Activated CD4-positive, alpha-beta T cell treated with anti-CD3 and anti-CD28 coated beads for 1 hour (primary cell): Measurements from ENCODE around the gene ZNF628.

Experiments
- DNase-seq: peaks from one replicate; pipeline ENCODE4 v3.0.0-alpha.2; 2020

The ZNF628 gene

DNA sequence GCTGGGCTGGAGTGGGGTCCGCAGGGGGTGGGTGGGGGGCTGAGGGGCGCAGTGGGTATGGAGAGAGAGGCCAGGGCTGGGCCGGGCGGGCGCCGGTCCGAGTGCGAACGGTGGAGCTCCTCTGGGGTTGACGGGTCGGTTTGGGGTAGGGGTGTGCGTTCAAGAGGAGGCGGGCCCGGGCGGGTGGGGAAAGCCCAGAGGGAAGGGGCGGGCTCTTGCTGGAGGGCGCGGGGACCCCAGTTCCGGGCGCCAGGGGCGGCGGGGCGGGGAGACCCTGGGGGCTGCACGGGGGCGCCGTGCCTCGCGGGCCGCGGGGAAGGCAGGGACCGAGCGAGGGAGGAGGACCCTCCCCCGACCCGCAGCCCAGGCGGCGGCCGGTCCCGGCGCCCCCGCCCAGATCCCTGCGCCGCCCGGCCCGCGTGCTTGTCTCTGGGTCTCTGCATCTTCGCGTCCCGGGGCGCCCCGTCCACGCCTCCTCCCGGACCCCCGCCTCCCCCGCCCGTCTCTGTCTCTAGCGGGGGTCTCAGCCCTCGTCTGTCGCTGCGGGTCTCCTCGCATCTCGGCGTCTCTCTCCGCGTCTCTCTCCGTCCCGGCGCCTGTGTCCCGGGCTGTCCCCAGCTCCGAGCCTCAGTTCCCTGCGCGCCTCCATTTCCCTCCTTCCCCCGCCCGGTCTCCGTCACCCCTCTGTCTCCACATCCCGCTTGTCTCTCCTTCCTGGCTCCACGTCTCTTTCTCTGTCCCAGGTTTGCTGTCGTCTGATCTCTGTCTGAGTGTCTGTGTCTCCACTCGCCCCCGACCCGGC lies 25.1 kb upstream of the ZNF628 start:
- no peak for DNase-seq

DNA sequence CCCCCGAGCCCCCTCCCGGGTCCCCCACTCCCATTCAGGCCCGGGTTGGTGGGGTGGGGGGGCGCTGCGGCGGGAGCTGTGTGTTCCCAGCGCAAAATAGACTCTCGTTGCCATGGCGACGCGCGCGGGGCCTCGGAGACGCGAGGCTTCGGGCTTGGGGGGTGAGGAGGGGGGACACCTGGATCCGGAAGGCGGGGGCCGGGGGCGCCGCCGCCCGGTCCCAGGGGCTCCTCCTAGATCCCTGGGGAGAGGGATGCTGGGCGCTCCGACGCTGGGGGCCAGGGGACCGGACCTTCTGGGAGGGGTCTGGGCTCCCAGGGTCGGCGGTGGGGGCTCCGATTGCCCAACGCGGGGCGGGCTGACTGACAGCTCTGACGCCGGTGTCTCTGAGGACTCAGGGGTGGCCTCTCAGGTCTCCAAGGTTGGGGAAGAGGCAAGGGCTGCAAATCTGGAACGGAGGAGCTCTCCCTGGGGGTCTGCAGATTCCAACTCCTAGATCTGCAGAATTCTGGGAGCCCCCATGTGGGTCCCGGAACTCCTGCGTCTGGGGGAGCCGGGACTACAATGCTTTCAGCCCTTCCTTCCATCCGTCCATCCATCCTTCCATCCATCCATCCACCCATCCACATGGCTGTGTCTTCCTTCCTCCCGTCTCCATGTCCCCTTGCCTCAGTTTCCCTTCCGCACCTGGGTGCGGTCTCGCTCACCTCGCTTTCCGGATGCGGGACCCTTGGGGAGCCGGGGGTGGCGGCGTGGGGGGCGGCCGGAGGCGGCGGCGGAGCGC lies 24.3 kb upstream of the ZNF628 start:
- no peak for DNase-seq

DNA sequence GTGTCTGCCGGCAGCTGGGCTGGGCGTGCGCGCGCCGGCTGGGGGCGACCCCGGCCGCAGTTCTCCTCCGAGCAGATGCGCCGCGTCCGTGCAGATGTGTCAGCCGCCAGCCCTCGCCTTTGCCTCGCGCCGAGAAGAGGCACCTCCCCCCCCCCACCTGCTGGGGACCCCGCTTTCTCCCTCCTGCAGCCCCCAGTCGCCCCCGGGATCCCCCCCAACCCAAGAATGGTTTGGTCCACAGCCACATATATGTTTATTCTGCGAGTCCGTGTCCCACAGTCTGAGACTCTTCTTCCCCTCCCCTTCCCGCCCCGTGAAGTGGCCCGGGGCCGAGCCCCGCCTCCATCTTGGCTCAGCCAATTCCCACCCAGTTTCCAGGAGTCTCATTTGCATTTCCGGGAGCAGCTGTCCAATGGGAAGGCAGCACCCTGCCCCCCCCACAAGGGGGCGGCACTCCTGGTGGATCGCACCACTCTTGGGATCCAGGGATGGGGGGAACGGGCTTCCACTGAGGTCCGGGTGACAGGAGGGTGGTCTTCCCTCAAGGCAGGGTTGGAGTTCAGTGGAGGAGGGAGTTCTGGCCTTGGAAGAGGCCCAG lies 23.6 kb upstream of the ZNF628 start:
- DNase-seq: no peak

DNA sequence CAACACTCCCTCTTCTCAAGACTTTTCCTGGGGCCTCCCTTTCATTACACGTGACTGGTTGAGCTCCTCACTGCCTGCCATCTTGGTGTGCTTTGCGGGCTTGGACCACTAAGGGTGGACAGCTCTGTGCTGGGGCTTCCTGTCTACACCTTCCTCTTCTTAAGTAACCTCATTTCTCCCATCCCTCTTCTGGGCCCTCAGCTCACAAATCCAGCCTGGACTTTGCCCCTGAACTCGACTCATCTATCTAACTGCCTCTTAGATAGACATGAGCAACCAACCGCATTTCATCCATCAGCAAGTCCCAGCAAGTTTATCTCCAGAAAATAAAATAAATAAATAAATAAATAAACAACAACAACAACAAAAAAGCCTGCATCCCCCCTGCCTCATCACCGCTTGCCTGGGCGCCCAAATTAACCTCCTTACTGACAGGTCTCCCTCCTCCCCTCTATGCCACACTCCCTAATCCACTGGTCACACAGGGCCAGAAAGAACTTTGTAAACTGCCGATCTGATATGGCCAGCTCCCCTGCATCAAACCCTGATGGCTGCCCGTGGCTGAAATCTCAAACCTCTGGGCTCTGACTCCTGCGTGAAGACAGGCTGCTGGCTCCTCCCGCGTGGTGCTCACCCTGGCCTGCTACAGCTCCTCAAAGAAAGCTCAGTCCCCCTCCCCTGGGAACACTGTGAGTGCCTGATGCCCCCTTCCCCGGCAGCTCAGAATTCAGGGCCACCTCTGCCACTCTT lies 22.7 kb upstream of the ZNF628 start:
- no peak for DNase-seq

DNA sequence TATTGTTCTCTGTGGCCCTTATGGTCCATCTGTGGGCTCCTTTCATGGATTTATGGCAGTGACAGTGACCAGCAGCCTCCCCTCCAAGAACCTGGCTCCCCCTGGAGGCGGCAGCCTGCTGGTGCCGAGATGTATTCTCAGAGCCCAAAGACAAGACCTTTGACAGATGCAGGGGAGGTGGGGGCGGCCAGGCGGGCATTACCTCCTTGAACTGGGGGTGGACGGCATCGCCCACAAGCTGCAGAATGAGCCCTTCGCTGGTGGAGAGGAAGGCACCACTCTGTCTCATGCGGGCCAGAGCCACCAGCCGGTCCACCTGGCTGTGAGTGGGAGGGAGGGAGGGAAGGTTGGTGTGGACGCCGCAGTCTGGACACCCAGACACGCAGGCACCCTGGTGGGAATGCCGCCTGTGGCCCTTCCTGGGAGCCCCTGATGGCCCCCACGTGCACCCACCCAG lies 21.6 kb upstream of the ZNF628 start:
- DNase-seq: peak; percentile 31

DNA sequence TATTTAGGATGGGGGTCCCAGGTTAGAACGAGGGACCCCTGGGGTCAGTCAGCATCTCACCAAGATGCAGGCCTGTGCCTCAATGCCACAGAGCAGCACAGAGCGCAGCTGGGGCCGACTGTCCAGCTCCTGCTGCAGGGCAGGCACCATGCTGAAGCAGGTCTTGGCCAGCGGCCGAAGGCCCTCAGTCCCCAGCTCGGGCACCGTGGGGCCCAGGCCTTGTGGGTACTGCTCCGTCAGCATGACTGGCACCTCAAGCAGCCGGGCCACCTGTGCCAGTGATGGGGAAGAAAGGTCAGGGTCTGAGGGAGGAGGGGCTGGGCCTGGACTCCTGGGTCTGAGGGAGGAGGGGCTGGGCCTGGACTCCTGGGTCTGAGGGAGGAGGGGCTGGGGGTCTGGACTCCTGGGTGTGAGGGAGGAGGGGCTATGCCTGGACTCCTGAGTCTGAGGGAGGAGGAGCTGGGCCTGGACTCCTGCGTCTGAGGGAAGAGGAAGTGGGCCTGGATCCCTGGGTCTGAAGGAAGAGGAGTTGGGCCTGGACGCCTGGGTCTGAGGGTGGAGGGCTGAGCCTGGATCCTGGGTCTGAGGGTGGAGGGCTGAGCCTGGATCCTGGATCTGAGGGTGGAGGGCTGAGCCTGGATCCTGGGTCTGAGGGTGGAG lies 20.7 kb upstream of the ZNF628 start:
- no peak for DNase-seq

DNA sequence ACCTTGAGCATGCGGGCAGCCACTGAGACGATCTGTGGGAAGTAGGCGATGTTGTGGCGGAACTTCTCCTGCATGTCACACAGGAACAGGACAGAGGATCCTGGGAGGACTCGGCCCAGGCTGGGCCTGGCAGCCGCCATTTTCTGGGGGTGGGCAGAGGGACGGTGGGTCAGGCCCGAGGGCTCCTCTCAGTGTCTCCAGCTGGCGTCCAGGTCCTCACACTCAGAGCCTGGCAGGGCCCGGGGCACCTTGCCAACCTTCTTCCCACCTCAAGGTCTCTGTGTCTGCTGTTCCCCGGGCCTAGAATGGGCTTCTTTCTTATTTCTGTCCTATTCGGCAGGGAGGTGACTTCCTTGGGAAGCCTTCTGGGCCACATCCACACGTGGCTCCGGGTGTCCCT lies 20.1 kb upstream of the ZNF628 start:
- DNase-seq: no peak

DNA sequence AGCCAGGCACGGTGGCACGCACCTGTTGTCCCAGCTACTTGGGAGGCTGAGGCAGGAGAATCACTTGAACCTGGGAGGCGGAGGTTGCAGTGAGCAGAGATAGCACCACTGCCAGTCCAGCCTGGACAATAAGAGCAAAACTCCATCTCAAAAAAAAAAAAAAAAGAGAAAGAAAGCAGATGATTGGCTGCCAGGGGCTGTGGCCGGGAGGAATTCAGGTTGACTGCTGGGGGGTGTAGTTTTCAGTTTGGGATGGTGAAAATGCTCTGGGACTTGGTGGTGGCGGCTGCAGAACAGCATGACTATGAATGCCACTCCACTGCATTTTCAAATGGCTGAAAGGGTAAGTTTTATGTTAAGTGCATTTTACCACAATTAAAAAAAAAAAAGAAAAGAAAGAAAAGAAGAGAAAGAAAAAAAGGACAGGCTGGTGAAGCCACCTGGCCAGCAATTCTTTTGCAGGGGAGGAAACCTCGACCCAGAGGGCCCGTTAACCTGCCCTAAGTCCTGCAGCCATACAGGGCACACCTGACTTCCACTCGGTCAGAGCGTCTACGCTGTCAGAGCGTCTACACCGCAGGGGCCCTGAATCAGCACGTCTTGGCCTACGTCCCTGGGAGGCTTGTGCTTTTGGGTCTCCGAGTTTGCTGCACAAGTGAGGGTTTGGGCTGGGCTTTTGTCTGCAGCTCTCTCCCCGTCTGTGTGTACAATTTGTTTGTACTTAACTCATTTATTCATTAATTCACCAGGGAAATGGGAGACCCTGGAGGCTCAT lies 18.5 kb upstream of the ZNF628 start:
- no peak for DNase-seq

DNA sequence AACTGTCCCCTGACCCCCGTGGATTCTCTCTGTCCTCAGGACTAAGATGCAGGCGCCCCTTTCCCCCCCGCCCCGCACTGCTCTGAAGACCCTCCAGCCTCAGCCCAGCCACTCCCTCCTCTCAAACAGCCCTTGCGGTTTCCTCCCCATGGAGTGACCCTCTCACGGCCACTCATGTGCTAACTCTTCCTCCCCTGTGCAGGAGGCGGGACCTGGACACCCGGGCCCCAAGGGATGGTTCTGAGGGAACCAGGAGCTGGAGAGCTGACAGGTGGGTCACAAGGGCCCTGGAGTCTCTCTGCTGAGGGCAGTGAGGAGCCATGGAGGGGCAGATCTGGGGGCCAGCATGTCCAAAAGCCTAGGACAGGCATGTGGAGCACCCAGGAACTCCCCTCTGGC lies 16.9 kb upstream of the ZNF628 start:
- DNase-seq: no peak

DNA sequence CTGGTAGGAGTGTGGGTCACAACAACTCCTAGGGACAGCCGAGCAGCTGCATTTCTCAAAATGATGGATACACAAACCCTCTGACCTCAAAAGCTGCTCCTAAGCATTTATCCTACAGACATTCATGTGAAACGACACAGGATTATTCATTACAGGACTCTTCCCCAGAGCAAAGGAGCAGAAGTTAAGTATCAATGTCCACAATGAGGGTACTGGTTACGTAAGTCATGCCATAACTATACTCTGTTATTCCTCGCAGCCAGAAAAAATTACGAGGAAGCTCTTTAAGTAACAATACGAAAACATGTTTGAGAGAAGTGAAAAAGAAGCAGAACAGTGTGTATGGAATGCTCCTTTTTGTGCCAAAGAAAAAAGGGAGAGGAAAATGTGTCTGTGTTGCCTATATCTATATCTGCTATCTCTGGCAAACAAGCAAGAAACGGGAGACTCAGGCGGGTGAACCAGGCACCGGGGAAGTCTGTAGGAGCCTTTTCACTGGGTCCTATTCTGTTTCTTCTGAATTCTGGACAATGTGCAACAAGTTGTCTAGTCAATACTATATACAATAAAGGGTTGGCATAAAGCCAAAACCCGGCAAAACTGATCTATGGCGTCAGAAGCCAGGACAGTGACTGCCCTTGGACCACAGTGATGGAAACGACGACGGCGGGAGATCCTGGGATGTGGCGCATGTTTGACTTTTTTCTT lies 16.3 kb upstream of the ZNF628 start:
- DNase-seq: no peak

DNA sequence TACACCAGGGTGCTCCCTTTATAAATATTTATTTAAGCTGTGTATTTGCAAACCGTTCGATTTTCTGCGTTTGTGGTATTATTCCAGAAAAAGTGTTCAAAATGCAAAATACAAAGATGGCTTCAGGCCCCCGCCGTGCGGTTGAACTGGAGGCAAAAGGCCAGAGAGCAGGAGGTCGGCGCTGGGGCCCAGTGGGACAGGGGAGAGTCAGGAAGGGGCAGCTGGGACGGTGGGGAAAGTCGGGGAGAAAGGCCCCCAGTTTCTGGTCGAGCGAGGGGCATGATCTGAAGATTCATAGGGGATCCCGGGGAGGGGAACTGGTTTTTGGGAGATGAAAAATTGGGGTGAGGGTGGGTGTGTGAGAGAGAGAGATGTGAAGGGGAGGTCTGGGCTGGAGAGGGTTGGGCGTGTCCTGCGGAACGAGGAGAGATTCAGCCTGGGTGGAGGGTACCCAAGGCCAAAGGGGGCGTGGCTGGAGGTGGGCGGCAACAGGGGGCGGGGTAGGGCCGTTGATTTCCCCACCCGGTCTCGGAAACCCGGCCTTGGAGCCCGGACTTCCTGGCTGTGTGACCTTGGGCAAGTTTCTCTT lies 15.7 kb upstream of the ZNF628 start:
- no peak for DNase-seq

DNA sequence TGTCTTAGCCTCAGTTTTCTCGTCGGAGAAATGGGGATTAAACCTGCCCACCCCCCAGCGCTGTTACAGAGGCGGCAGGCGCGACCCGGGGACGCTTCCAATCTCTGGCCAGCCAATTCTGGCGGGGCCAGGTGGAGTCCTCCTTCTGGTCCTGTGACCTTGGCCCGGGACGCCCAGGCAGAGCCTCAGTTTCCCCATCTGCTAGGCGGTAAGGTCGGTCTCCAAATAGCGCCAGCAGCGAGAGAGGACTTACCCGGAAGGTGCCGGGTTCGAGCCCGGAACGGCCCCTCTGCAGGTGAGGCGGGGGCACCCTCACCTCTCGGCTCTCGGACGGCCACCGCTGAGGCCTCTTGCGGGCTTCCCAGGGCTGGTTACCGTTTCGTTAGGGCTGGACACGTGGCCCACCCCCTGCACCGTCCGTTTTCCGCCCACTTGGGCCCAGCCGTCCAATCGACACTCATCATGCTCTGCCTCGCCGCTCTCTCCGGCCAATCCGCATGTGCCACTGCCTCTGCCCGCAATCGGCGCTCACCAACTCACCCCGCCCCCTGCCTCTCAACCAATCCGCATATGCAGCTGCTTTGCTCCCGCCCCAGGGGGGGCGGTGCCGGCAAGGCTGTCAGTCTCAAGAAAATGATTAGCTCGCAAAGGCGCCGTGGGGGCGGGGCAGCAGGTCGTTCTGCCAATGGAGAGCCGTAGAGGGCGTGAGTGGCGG lies 15.0 kb upstream of the ZNF628 start, which contains the start of gene ISOC2:
Gene ISOC2, minus strand, starts transcription at position 384 of the 715 bp plus-strand sequence. CDS start 5,156 bp downstream, outside the sequence.
- DNase-seq: peak; percentile 100

DNA sequence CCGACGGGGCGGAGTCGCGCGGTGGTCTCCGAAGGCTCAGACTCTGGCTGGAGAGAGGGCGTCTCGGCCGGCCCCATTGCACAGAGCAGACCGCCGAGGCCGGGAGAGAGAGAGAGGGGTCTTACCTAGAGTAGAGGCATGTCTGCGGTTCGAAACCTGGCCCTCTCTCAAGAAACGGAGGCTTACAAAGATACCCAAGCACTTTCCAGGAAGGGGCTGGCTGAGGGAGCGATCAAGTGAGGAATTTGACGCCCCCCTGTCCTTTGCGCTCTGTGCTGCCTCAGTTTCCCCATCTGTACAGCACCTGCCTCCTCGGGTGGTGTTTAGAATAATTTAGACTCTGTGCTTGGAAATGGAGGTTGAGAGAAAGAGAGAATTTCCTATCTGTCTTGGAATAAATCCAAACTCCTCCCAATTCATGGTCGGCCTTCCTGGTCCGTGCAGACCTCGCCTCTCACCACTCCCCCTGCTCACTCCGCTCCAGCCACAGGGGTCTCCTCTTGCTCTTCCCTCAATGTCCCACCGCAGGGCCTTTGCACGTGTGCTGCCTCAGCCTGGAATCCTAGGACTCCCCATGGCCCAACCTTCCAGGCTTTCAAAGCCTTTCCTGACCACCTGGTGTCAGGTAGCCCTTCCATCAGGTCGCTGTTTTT lies 14.3 kb upstream of the ZNF628 start:
- DNase-seq: no peak

DNA sequence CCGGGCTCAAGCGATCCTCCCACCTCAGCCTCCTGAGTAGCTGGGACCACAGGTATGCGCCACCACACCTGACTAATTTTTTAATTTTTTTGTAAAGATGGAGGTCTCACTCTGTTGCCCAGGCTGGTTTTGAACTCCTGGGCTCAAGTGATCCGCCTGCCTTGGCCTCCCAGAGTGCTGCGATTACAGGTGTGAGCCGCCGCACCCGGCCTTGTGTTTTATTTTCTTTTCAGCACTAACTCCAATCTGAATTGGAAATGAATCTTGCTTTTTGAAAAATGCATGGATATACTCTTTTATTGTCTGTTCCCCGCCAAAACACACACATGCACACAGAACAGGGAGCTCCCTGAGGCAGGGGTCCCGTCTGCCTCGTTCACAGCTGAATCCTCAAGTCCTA lies 13.7 kb upstream of the ZNF628 start:
- DNase-seq: no peak

DNA sequence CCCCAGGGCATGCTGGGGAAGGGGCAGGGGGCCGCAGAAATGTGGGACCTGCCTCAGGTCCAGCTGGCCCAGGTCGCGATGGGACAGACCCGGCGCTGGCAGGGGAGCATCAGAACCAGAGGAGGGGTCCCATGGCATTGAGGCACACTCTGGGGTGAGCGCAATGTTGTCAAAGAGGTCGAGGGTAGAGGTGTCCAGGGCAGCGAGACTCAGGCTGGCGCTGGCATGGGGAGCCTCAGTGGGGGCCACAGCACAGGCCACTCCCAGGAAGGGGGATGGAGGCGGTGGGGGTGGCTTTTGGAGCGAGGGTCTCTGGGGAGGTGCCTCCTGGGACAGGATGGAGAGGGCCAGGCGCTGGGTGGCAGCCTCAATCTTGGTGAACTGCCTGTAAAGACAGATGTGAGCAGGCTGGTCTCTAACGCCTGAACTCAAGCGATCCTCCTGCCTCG lies 12.8 kb upstream of the ZNF628 start:
- DNase-seq: no peak

DNA sequence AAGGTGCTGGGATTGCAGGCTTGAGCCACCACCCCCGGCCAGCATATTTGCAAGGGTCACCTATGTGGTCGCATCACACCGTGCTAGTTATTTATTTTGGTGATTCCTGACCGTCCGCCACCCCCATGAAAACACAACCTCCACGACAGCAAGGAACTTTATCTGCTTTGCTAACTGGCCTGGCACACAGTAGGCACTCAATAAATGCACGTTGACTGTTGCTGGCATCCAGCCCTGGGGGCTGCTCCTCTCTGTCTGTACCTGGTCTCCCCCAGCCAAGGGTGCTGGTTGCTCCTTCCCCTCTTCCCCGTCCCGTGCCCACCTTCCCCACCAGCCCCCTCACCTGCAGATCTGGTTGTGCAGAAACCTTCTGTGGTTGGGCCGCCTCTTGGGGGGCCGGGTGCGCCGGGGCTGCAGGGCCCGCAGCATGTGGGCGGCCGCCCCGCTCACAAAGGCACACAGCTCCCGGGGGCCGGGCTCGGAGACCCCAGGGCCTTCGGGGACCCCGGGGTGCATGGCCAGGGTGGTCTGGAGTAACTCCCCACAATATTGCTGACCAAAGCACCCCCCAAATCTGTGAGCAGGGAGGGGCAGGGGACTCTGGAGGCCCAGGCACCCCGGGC lies 12.3 kb upstream of the ZNF628 start:
- no peak for DNase-seq

DNA sequence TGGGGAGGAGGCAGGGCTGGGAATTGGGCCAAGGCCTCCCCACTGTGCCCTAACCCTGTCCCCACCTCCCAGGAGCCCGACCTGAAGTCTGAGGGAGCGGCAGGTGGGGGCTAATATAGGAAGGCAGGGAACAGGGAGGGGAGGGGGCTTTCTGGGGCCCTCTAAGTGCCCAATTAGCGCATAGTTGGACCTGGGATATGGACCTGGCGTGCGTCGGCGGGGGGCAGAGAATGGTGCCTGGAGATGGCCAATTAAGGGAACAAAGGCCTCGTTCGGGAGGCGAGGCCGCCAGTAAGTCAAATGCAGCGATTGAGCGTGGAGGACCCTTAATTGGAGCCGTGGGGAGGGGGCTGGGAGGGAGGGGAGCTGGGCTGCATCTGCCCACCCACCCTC lies 11.8 kb upstream of the ZNF628 start, which contains the start of gene C19orf85:
Gene C19orf85, minus strand, starts transcription at position 90 of the 393 bp plus-strand sequence. CDS start 197 bp downstream, outside the sequence.
- no peak for DNase-seq

DNA sequence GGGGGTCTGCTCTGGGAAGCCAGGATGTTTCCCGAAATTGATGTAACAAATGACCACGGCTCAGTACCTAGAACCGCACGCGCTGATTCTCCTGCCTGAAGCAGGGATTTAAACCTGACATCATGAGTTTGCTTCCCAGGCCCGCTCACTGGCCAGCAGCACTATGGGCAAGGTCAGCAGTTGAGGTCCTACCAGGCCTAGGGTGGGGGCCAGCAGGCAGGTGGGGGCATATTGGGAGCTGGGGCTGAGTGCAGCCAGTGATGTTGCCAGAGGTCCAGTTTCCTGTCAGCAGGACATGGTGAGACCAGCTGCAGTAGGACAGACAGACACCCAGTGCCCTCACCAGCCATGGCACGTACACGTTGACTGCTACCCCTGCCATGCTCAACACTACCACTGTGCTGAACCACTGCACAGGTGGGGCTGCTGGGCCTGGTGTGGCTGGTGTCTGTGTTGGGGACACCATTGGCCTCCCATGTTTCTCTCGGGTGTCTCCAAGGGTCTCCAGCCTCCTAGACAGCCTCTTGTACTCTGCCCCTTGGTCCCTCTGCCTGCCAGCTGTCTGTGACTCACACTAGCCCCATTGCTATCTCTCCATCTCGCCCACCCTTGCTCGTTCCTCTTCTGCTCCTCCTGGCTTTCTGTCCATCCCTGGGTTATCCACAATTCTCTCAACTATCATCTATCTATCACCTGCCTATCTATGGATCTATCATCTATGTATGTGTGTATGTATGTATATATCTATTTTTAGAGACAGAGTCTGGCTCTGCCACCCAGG lies 10.8 kb upstream of the ZNF628 start:
- no peak for DNase-seq
